Suprapubic skin (tissue), 4 donors: ENCODE results near the gene RASA1. TPM values are rescaled to one million over a fixed set of nuclear protein-coding genes. Genes with fewer than 3 reads are reported as not detected.
"Not testable (repeated sequence)": the region's sequence is repeated elsewhere in the genome, so short reads cannot be mapped to it uniquely, and the experiment has no call there.

Experiments used
- DNase-seq, 2 donors: peaks; one replicate each; pipeline ENCODE4 v3.0.0-alpha.2; 2019; ENCODE audit warnings: low spot score in 2 of 2
- H3K27ac ChIP-seq: fragments of 200-600 bp; sonication (generic); one replicate; pipeline ENCODE4 v1.5.1; 2019
- H3K27me3 ChIP-seq: fragments of 200-600 bp; sonication (generic); one replicate; pipeline ENCODE4 v1.5.1; 2019
- H3K36me3 ChIP-seq: fragments of 200-600 bp; sonication (generic); one replicate; pipeline ENCODE4 v1.5.1; 2019
- H3K4me1 ChIP-seq: fragments of 200-600 bp; sonication (generic); one replicate; pipeline ENCODE4 v1.5.1; 2019
- H3K4me3 ChIP-seq: fragments of 200-600 bp; sonication (generic); one replicate; pipeline ENCODE4 v1.5.1; 2019; ENCODE audit warnings: mild to moderate bottlenecking
- H3K9me3 ChIP-seq: fragments of 200-600 bp; sonication (generic); one replicate; pipeline ENCODE4 v1.5.1; 2019
- CTCF ChIP-seq, 2 donors: fragments of 200-600 bp in 1 of 2; fragments of 450-650 bp in 1 of 2; sonication (generic) in 1 of 2; IDR thresholded peaks; one replicate each; pipeline ENCODE4 v1.5.1; 2016 to 2019; ENCODE audit warnings: antibody characterized with exemption in 2 of 2, mild to moderate bottlenecking in 1 of 2, moderate library complexity in 1 of 2
- EP300 ChIP-seq: sonication (generic); formaldehyde crosslinking; IDR thresholded peaks from one replicate; pipeline ENCODE4 v1.6.1; 2017; ENCODE audit warnings: antibody characterized with exemption
- POLR2A ChIP-seq, 2 donors: fragments of 450-650 bp; IDR thresholded peaks; one replicate each; pipeline ENCODE4 v1.6.1; 2017; ENCODE audit warnings: antibody characterized with exemption in 2 of 2, mild to moderate bottlenecking in 2 of 2, moderate library complexity in 2 of 2
- POLR2AphosphoS5 ChIP-seq, 3 donors: sonication (generic); formaldehyde crosslinking; IDR thresholded peaks; one replicate each; pipeline ENCODE4 v1.6.1; 2017; ENCODE audit warnings: antibody characterized with exemption in 3 of 3
- WGBS: methylation state at CpG from one replicate; pipeline ENCODE4 v1.1.5; 2018; 5-methylcytosine and 5-hydroxymethylcytosine counted together
- total RNA-seq, 4 donors: library from RNA; depleted of rRNA; stranded (reverse); fragments of >200 nt; gene quantifications; one replicate each; pipeline ENCODE4 v1.1.0, GENCODE V29; 2016

The RASA1 gene
- total RNA-seq, 4 donors from 2014 or later: 18.8 to 35.3 (median 26.6) TPM

DNA sequence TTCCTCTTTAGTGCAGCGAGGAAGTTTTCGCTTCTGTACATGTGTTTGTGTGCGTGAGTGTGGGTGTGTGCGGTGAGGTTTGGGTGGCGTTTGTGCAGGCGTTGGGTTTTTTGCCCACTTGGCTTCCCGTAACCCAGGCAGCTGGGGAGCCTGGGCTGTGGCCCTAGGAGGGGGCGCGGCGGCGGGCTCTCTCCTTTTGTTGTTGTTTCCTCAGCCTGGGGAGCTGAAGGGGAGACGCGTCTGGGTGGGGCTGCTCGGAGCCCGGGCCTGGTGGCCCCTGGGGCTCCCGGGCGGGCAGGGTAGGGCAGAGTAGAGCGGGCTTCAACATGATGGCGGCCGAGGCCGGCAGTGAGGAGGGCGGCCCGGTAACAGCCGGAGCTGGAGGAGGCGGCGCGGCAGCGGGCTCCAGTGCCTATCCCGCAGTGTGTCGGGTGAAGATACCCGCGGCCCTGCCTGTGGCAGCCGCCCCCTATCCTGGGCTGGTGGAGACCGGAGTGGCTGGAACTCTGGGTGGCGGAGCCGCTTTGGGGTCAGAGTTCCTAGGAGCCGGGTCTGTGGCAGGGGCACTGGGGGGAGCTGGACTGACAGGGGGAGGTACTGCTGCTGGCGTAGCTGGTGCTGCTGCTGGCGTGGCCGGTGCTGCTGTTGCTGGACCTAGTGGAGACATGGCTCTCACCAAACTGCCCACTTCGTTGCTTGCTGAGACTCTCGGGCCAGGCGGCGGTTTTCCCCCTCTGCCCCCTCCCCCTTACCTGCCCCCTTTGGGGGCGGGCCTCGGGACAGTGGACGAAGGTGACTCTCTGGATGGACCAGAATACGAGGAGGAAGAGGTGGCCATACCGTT, 665 bp downstream of the RASA1 start:
- peak; percentile 79 to 82 for DNase-seq

GRCh38 chr5:87268970-87269377, 1.3 kb downstream of the RASA1 start:
- Histone ChIP-seq H3K9me3 (no peaks in the 10 kb centered on the region), H3K36me3 (no peaks in the 10 kb centered on the region), H3K27me3 (no peaks in the 10 kb centered on the region), H3K27ac (peak overlapping the region; percentile 90), H3K4me3 (peak overlapping the region; percentile 80), H3K4me1 (peaks cover 24% of the 10 kb centered on the region)
- 3% methylated on average over 4 of the region's 4 CpGs for WGBS
- no peak for TF ChIP-seq POLR2AphosphoS5 (IDR thresholded peaks at IDR 0.05)
- TF ChIP-seq POLR2A (IDR thresholded peaks at IDR 0.05): no peak
- TF ChIP-seq EP300: no peak
- TF ChIP-seq CTCF (IDR thresholded peaks at IDR 0.05): no peak
- DNase-seq: no peak

More for the DNA sequence above, 665 bp downstream of the RASA1 start:
- no peaks in the 10 kb centered on the region for H3K27me3 ChIP-seq
- 1% methylated on average over 19 of the region's 49 CpGs for WGBS
- H3K4me3 ChIP-seq: peak overlapping the region; percentile 80
- no peaks in the 10 kb centered on the region for H3K9me3 ChIP-seq
- peak overlapping the region; percentile 90 for H3K27ac ChIP-seq
- H3K4me1 ChIP-seq: peaks cover 24% of the 10 kb centered on the region
- no peak for TF ChIP-seq CTCF (IDR thresholded peaks at IDR 0.05)
- no peak for TF ChIP-seq POLR2A (IDR thresholded peaks at IDR 0.05)
- no peak for TF ChIP-seq POLR2AphosphoS5 (IDR thresholded peaks at IDR 0.05)
- TF ChIP-seq EP300: no peak
- H3K36me3 ChIP-seq: no peaks in the 10 kb centered on the region

- H3K4me1 ChIP-seq: peaks cover 24% of the 10 kb centered on the region
- H3K27ac ChIP-seq, H3K4me3 ChIP-seq, H3K27me3 ChIP-seq, DNase-seq, H3K36me3 ChIP-seq, H3K9me3 ChIP-seq: not testable (repeated sequence)
- WGBS: 96% methylated on average over 17 of the region's 17 CpGs
These were observed 3.2 kb downstream of the RASA1 start for GRCh38 chr5:87270888-87271287.

DNA sequence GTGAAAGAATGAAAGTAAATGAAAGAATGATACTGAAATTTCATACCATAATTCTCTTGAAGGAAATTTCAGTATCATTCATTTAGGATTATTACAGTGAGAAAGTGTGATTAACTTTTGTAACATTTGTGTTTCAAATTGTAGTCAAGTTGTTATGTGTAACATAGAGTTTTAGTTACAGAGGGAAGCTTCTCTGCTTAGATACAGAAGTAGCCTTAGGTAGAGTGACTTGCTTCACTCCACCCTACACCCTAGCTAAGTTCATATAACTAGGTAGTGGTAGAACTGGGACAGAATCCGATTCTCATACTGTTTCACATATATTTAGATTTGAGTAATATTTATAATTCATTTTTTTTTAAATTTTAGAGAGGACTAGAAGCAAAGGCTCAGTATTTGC, 9.0 kb downstream of the RASA1 start:
- H3K9me3 ChIP-seq: no peaks in the 10 kb centered on the region
- H3K4me3 ChIP-seq: no peak overlapping the region
- H3K36me3 ChIP-seq: no peaks in the 10 kb centered on the region
- H3K27ac ChIP-seq: no peak overlapping the region
- H3K27me3 ChIP-seq: no peaks in the 10 kb centered on the region
- TF ChIP-seq EP300 (no peak), POLR2A (IDR thresholded peaks at IDR 0.05) (no peak), POLR2AphosphoS5 (IDR thresholded peaks at IDR 0.05) (no peak), CTCF (IDR thresholded peaks at IDR 0.05) (no peak)
- DNase-seq: no peak
- 90% methylated on average over 1 of the region's 1 CpG for WGBS
- peaks cover 3% of the 10 kb centered on the region for H3K4me1 ChIP-seq

- 87% methylated on average over 2 of the region's 2 CpGs for WGBS
These were observed 9.7 kb downstream of the RASA1 start for GRCh38 chr5:87277279-87277835.

More at GRCh38 chr5:87277279-87277835, 9.7 kb downstream of the RASA1 start:
- Histone ChIP-seq H3K4me1 (peaks cover 3% of the 10 kb centered on the region), H3K27me3 (no peaks in the 10 kb centered on the region), H3K27ac (no peak overlapping the region), H3K4me3 (no peak overlapping the region), H3K36me3 (no peaks in the 10 kb centered on the region), H3K9me3 (no peaks in the 10 kb centered on the region)
- TF ChIP-seq POLR2AphosphoS5 (IDR thresholded peaks at IDR 0.05) (no peak), POLR2A (IDR thresholded peaks at IDR 0.05) (no peak), EP300 (no peak), CTCF (IDR thresholded peaks at IDR 0.05) (no peak)
- DNase-seq: no peak
